Body of pancreas (tissue), 4 donors: ENCODE data around the gene FRAS1.

Experiments used
- CTCF ChIP-seq, 7 experiments: fragments of 450-650 bp in 4 of 7; fragments of 200-600 bp in 3 of 7; sonication (generic) in 3 of 7; IDR thresholded peaks; one replicate each; pipeline ENCODE4 v1.5.1; 2016 to 2019; ENCODE audit warnings: antibody characterized with exemption in 7 of 7
- POLR2A ChIP-seq, 3 donors: fragments of 450-650 bp; IDR thresholded peaks; one replicate each; pipeline ENCODE4 v1.6.1; 2016; ENCODE audit warnings: antibody characterized with exemption in 3 of 3, mild to moderate bottlenecking in 2 of 3

GRCh38 chr4:78237360-78237759 lies 180.2 kb downstream of the FRAS1 start:
- TF ChIP-seq CTCF (IDR thresholded peaks at IDR 0.05) (no peak), POLR2A (IDR thresholded peaks at IDR 0.05) (no peak)
